Measurements from ENCODE around the gene OGG1. TPM values are rescaled to one million over a fixed set of nuclear protein-coding genes. Genes with fewer than 3 reads are reported as not detected.
"Not testable (repeated sequence)": the region's sequence is repeated elsewhere in the genome, so short reads cannot be mapped to it uniquely, and the experiment has no call there.

The OGG1 gene
- total RNA-seq, 6 donors from 2014 or later = 13.7 to 49.2 (median 18.3) TPM

- peak within 1 kb of the TSS; percentile 73 to 91 (median 88) for H3K27ac ChIP-seq
- H3K27me3 ChIP-seq = no peaks in the 10 kb centered on the region
- peaks cover 34 to 43% (median 39%) of the 10 kb centered on the region in 4 donors for H3K4me1 ChIP-seq
- TF ChIP-seq POLR2A (IDR thresholded peaks at IDR 0.05) (peak in 2 of 4 donors; percentile 71 to 83), POLR2AphosphoS5 (IDR thresholded peaks at IDR 0.05) (peak; percentile 38 to 73), CTCF (IDR thresholded peaks at IDR 0.05) (no peak)
- DNase-seq (peak; percentile 86 to 95), ATAC-seq (ENCODE audit: low FRiP score in 2 of 2) (peak; percentile 90 to 97)
- peaks cover 0 to 12% (median 2%) of the 10 kb centered on the region in 4 donors for H3K36me3 ChIP-seq
- H3K9me3 ChIP-seq = no peaks in the 10 kb centered on the region
- peak within 1 kb of the TSS; percentile 69 to 81 (median 74) for H3K4me3 ChIP-seq
- WGBS, 2 donors = 7 to 9% methylated on average over 23 to 30 of the region's 49 CpGs
Measured at GRCh38 chr3:9769426-9770275, 19.9 kb downstream of the OGG1 start, which contains the start of gene CAMK1. Gene CAMK1, minus strand, starts transcription at chr3:9769947. Its CDS starts 2,198 bp downstream, at chr3:9767749.

- TF ChIP-seq CTCF (IDR thresholded peaks at IDR 0.05) (no peak), EP300 (IDR thresholded peaks at IDR 0.05) (no peak), POLR2A (IDR thresholded peaks at IDR 0.05) (no peak), POLR2AphosphoS5 (IDR thresholded peaks at IDR 0.05) (no peak)
- WGBS, 2 donors = 12 to 16% methylated on average over 14 to 15 of the region's 15 CpGs
- DNase-seq (peak in 1 of 2 donors; percentile 76), ATAC-seq (ENCODE audit: low FRiP score in 2 of 2) (peak; percentile 43 to 49)
- H3K36me3 ChIP-seq = peaks cover 0 to 8% (median 2%) of the 10 kb centered on the region in 4 donors
- no peaks in the 10 kb centered on the region for H3K27me3 ChIP-seq
- peak overlapping the region; percentile 69 to 81 (median 74) for H3K4me3 ChIP-seq
- peaks cover 34 to 43% (median 39%) of the 10 kb centered on the region in 4 donors for H3K4me1 ChIP-seq
- peak overlapping the region; percentile 73 to 91 (median 88) for H3K27ac ChIP-seq
- H3K9me3 ChIP-seq = no peaks in the 10 kb centered on the region
Measured at GRCh38 chr3:9770276-9770812, 20.6 kb downstream of the OGG1 start.

GRCh38 chr3:9771007-9771406, 21.3 kb downstream of the OGG1 start:
- not testable (repeated sequence) for H3K4me3 ChIP-seq; H3K9me3 ChIP-seq; H3K36me3 ChIP-seq; ATAC-seq (ENCODE audit: low FRiP score in 2 of 2); H3K27me3 ChIP-seq; DNase-seq
- peak overlapping the region in 3 of 4 donors; percentile 73 to 91 (median 91) for H3K27ac ChIP-seq
- peaks cover 34 to 43% (median 39%) of the 10 kb centered on the region in 4 donors for H3K4me1 ChIP-seq
- WGBS, 2 donors = 95% methylated on average over 2 of the region's 2 CpGs

GRCh38 chr3:9776896-9777693, 27.3 kb downstream of the OGG1 start:
- Histone ChIP-seq H3K27me3 (no peaks in the 10 kb centered on the region), H3K4me3 (no peak overlapping the region), H3K36me3 (peaks cover 0 to 24% (median 14%) of the 10 kb centered on the region in 4 donors), H3K4me1 (peaks cover 0 to 15% (median 6%) of the 10 kb centered on the region in 4 donors), H3K27ac (no peak overlapping the region), H3K9me3 (no peaks in the 10 kb centered on the region)
- DNase-seq = no peak
- no peak for ATAC-seq (ENCODE audit: low FRiP score in 2 of 2)
- no peak for TF ChIP-seq EP300 (IDR thresholded peaks at IDR 0.05)
- TF ChIP-seq POLR2AphosphoS5 (IDR thresholded peaks at IDR 0.05) = no peak
- no peak for TF ChIP-seq CTCF (IDR thresholded peaks at IDR 0.05)
- no peak for TF ChIP-seq POLR2A (IDR thresholded peaks at IDR 0.05)
- 77 to 83% methylated on average over 5 of the region's 5 CpGs for WGBS, 2 donors

- Histone ChIP-seq H3K36me3 (peaks cover 0 to 30% (median 16%) of the 10 kb centered on the region in 4 donors), H3K4me3 (no peak overlapping the region), H3K9me3 (no peaks in the 10 kb centered on the region), H3K27me3 (no peaks in the 10 kb centered on the region), H3K4me1 (peaks cover 0 to 18% (median 6%) of the 10 kb centered on the region in 4 donors), H3K27ac (no peak overlapping the region)
- 76 to 89% methylated on average over 1 of the region's 1 CpG for WGBS, 2 donors
- DNase-seq = no peak
- TF ChIP-seq POLR2A (IDR thresholded peaks at IDR 0.05) = no peak
- TF ChIP-seq EP300 (IDR thresholded peaks at IDR 0.05) = no peak
- no peak for TF ChIP-seq POLR2AphosphoS5 (IDR thresholded peaks at IDR 0.05)
- TF ChIP-seq CTCF (IDR thresholded peaks at IDR 0.05) = no peak
- peak in 1 of 2 donors; percentile 16 for ATAC-seq (ENCODE audit: low FRiP score in 2 of 2)
Measured at GRCh38 chr3:9777694-9778021, 27.9 kb downstream of the OGG1 start.
